OCI-LY7 (cell line): ENCODE measurements around the gene NUDT14. TPM values are rescaled to one million over a fixed set of nuclear protein-coding genes. Genes with fewer than 3 reads are reported as not detected.

Experiments used
- BruUV-seq: library from RNA; stranded (reverse); fragments of 400-500 nt; replicated peaks from 2 replicates; lab custom pipeline; 2021; lab: Mats Ljungman, UMichigan
- CTCF ChIA-PET: fragments of 300-600 bp; sonication (Branson Sonifier 250); formaldehyde crosslinking; loops from one replicate; lab custom pipeline; 2022; ENCODE audit warnings: antibody characterized with exemption; ENCODE audit not compliant: unreplicated experiment; lab: Charles Lee
- POLR2A ChIA-PET: fragments of 300-600 bp; sonication (Branson Sonifier 250); formaldehyde crosslinking; loops from one replicate; lab custom pipeline; 2022; ENCODE audit warnings: antibody characterized with exemption; lab: Charles Lee
- DNase-seq: peaks from one replicate; pipeline ENCODE4 v3.0.0-alpha.2; 2015; ENCODE audit warnings: low spot score
- H2AFZ ChIP-seq: fragments of 200-600 bp; sonication (generic), shearing (Covaris generic); 2 replicates; pipeline ENCODE4 v1.6.1; 2014; ENCODE audit warnings: mild to moderate bottlenecking, antibody characterized with exemption, low read length, moderate library complexity
- H3K27ac ChIP-seq: fragments of 200-600 bp; sonication (generic); 2 replicates; pipeline ENCODE4 v1.5.1; 2014; ENCODE audit warnings: mixed run types, low read depth, mild to moderate bottlenecking, moderate library complexity, low read length, inconsistent platforms; ENCODE audit not compliant: poor library complexity, severe bottlenecking
- H3K36me3 ChIP-seq: fragments of 200-600 bp; sonication (generic); 2 replicates; pipeline ENCODE4 v1.6.1; 2014; ENCODE audit warnings: mild to moderate bottlenecking, antibody characterized with exemption, low read length, moderate library complexity, mixed read lengths; ENCODE audit not compliant: insufficient read depth
- H3K4me1 ChIP-seq: fragments of 200-600 bp; sonication (generic); 2 replicates; pipeline ENCODE4 v1.5.1; 2014; ENCODE audit warnings: mild to moderate bottlenecking, low read length; ENCODE audit not compliant: insufficient read depth, poor library complexity, severe bottlenecking
- H3K4me2 ChIP-seq: fragments of 200-600 bp; sonication (generic); 2 replicates; pipeline ENCODE4 v1.6.1; 2014; ENCODE audit warnings: mild to moderate bottlenecking, low read length
- H3K4me3 ChIP-seq: fragments of 200-600 bp; sonication (generic); 2 replicates; pipeline ENCODE4 v1.5.1; 2014; ENCODE audit warnings: mild to moderate bottlenecking, low read depth, low read length; ENCODE audit not compliant: poor library complexity, severe bottlenecking
- H3K79me2 ChIP-seq: fragments of 200-600 bp; sonication (generic); 2 replicates; pipeline ENCODE4 v1.6.1; 2016; ENCODE audit warnings: low read depth, mild to moderate bottlenecking, low read length, moderate library complexity, mixed read lengths; ENCODE audit not compliant: insufficient read depth
- H3K9me2 ChIP-seq: fragments of 200-600 bp; sonication (generic); 2 replicates; pipeline ENCODE4 v1.6.1; 2016; ENCODE audit warnings: mild to moderate bottlenecking, low read length, mixed read lengths; ENCODE audit not compliant: insufficient read depth
- H3K9me3 ChIP-seq: fragments of 200-600 bp; sonication (generic); 2 replicates; pipeline ENCODE4 v1.6.1; 2014; ENCODE audit warnings: mild to moderate bottlenecking, mixed run types, low read length, mixed read lengths
- H4K20me1 ChIP-seq: fragments of 200-600 bp; sonication (generic); 2 replicates; pipeline ENCODE4 v1.6.1; 2014; ENCODE audit warnings: mild to moderate bottlenecking, antibody characterized with exemption, low read length, moderate library complexity, mixed read lengths; ENCODE audit not compliant: insufficient read depth
- CTCF ChIP-seq: fragments of 200-600 bp; sonication (generic); conservative IDR thresholded peaks from 2 replicates; pipeline ENCODE4 v1.5.1; 2014; ENCODE audit warnings: mild to moderate bottlenecking, antibody characterized with exemption, low read length, moderate library complexity, mixed read lengths
- EZH2phosphoT487 ChIP-seq: fragments of 200-600 bp; sonication (generic); IDR thresholded peaks from 2 replicates; pipeline ENCODE4 v1.6.1; 2018; ENCODE audit warnings: low read depth, borderline replicate concordance, mild to moderate bottlenecking, mixed run types, antibody characterized with exemption, low read length, moderate library complexity, mixed read lengths
- intact Hi-C: fragments of 100-400 bp; cut with micrococcal nuclease; formaldehyde crosslinking; loops from one replicate; pipeline ENCODE4 v1.10.0; 2022; ENCODE audit not compliant: unreplicated experiment
- total RNA-seq, 2 experiments: library from RNA; depleted of rRNA in 1 of 2; stranded (reverse); fragments of >200 nt in 1 of 2; shearing (Covaris generic) in 1 of 2; gene quantifications; 2 replicates each; pipeline ENCODE4 v1.2.3, GENCODE V29; 2014 to 2022

NUDT14 gene
- total RNA-seq, 2 experiments from 2014 or later: 32.1 to 37.5 TPM

- H3K79me2 ChIP-seq: no peaks in the 10 kb centered on the region
- no peak overlapping the region for H2AFZ ChIP-seq
- H3K36me3 ChIP-seq: no peaks in the 10 kb centered on the region
- H3K4me3 ChIP-seq: no peak overlapping the region
- H3K9me2 ChIP-seq: no peaks in the 10 kb centered on the region
- no peaks in the 10 kb centered on the region for H3K4me1 ChIP-seq
- intact Hi-C loops: no loop called here
- TF ChIP-seq EZH2phosphoT487: no peak
- no peak for TF ChIP-seq CTCF
- no peak for DNase-seq
- no peak overlapping the region for H3K27ac ChIP-seq
- POLR2A ChIA-PET: no interaction called here
- CTCF ChIA-PET: no interaction called here
- no peaks in the 10 kb centered on the region for H4K20me1 ChIP-seq
- no peak overlapping the region for H3K4me2 ChIP-seq
- H3K9me3 ChIP-seq: 0 out of 2 replicates have a peak, but pooled peaks cover 10% of the 10 kb centered on the region
- BruUV-seq: no TSS peak
Measured at GRCh38 chr14:105141486-105142281, 39.4 kb downstream of the NUDT14 start.

- Histone ChIP-seq H3K79me2 (no peaks in the 10 kb centered on the region), H3K9me2 (no peaks in the 10 kb centered on the region), H2AFZ (no peak overlapping the region), H3K36me3 (no peaks in the 10 kb centered on the region), H3K27ac (no peak overlapping the region), H3K9me3 (0 out of 2 replicates have a peak, but pooled peaks cover 10% of the 10 kb centered on the region), H3K4me3 (no peak overlapping the region), H3K4me1 (no peaks in the 10 kb centered on the region), H3K4me2 (no peak overlapping the region), H4K20me1 (no peaks in the 10 kb centered on the region)
- DNase-seq: no peak
- BruUV-seq: no TSS peak
- no peak for TF ChIP-seq EZH2phosphoT487
- no peak for TF ChIP-seq CTCF
- intact Hi-C loops: no loop called here
- POLR2A ChIA-PET: no interaction called here
- CTCF ChIA-PET: no interaction called here
Measured at GRCh38 chr14:105141026-105141425, 40.1 kb downstream of the NUDT14 start.

- H3K36me3 ChIP-seq: no peaks in the 10 kb centered on the region
- no peaks in the 10 kb centered on the region for H4K20me1 ChIP-seq
- no peaks in the 10 kb centered on the region for H3K79me2 ChIP-seq
- H3K4me2 ChIP-seq: no peak overlapping the region
- POLR2A ChIA-PET: no interaction called here
- no peak overlapping the region for H3K4me3 ChIP-seq
- intact Hi-C loops: no loop called here
- H3K4me1 ChIP-seq: no peaks in the 10 kb centered on the region
- no peaks in the 10 kb centered on the region for H3K9me2 ChIP-seq
- CTCF ChIA-PET: no interaction called here
- H3K9me3 ChIP-seq: 0 out of 2 replicates have a peak, but pooled peaks cover 10% of the 10 kb centered on the region
- BruUV-seq: no TSS peak
- no peak for DNase-seq
- H2AFZ ChIP-seq: no peak overlapping the region
- TF ChIP-seq EZH2phosphoT487 (no peak), CTCF (no peak)
- H3K27ac ChIP-seq: no peak overlapping the region
Measured at GRCh38 chr14:105140581-105140980, 40.5 kb downstream of the NUDT14 start.
